Loucy (cell line): ENCODE measurements around the gene GALNT3.

Experiments used
- H2AFZ ChIP-seq: fragments of 200-600 bp; sonication (generic); 2 replicates; pipeline ENCODE4 v1.6.0; 2016; ENCODE audit warnings: antibody characterized with exemption, mild to moderate bottlenecking, low read length, moderate library complexity
- H3F3A ChIP-seq: fragments of 200-600 bp; 2 replicates; pipeline ENCODE4 v1.6.0; 2016; ENCODE audit warnings: antibody characterized with exemption, low read depth, mild to moderate bottlenecking
- H3K27me3 ChIP-seq: fragments of 200-600 bp; sonication (generic); 2 replicates; pipeline ENCODE4 v1.6.1; 2014; ENCODE audit warnings: low read length, mild to moderate bottlenecking; ENCODE audit not compliant: insufficient read depth, poor library complexity, severe bottlenecking
- H3K36me3 ChIP-seq: fragments of 200-600 bp; sonication (generic); 2 replicates; pipeline ENCODE4 v1.6.1; 2016; ENCODE audit warnings: low read length; ENCODE audit not compliant: insufficient read depth
- H3K4me1 ChIP-seq: fragments of 200-600 bp; sonication (generic); 2 replicates; pipeline ENCODE4 v1.5.1; 2014; ENCODE audit warnings: low read length, mild to moderate bottlenecking; ENCODE audit not compliant: insufficient read depth, poor library complexity, severe bottlenecking
- H3K4me2 ChIP-seq: fragments of 200-600 bp; sonication (generic); 2 replicates; pipeline ENCODE4 v1.6.0; 2014; ENCODE audit warnings: antibody characterized with exemption, low read length, low read depth, mild to moderate bottlenecking; ENCODE audit not compliant: poor library complexity, severe bottlenecking
- H3K4me3 ChIP-seq: fragments of 200-600 bp; sonication (generic); 2 replicates; pipeline ENCODE4 v1.5.1; 2014; ENCODE audit warnings: low read length, mild to moderate bottlenecking, mixed read lengths; ENCODE audit not compliant: poor library complexity, severe bottlenecking
- H3K79me2 ChIP-seq: fragments of 200-600 bp; sonication (generic); 2 replicates; pipeline ENCODE4 v1.6.1; 2014; ENCODE audit warnings: low read length; ENCODE audit not compliant: insufficient read depth
- H3K9ac ChIP-seq: fragments of 200-600 bp; sonication (generic); 2 replicates; pipeline ENCODE4 v1.6.0; 2014; ENCODE audit warnings: mild to moderate bottlenecking, low read depth, low read length, moderate library complexity; ENCODE audit not compliant: poor library complexity, severe bottlenecking
- H3K9me2 ChIP-seq: fragments of 200-600 bp; sonication (generic); replicated peaks from 2 replicates; pipeline ENCODE4 v1.6.1; 2016; ENCODE audit warnings: low read depth, low read length, mixed read lengths
- H3K9me3 ChIP-seq: fragments of 200-600 bp; sonication (generic); 2 replicates; pipeline ENCODE4 v1.6.1; 2014; ENCODE audit warnings: mild to moderate bottlenecking, antibody characterized with exemption, low read length, low read depth; ENCODE audit not compliant: insufficient read depth
- H4K20me1 ChIP-seq: fragments of 200-600 bp; sonication (generic); 2 replicates; pipeline ENCODE4 v1.6.0; 2014; ENCODE audit warnings: antibody characterized with exemption, low read length, mild to moderate bottlenecking; ENCODE audit not compliant: insufficient read depth, poor library complexity, severe bottlenecking
- EZH2phosphoT487 ChIP-seq: fragments of 200-600 bp; IDR thresholded peaks from 2 replicates; pipeline ENCODE4 v1.6.1; 2018; ENCODE audit warnings: antibody characterized with exemption, mild to moderate bottlenecking, moderate library complexity, borderline replicate concordance
- TF ChIP-seq, protein P1 (sequence below): fragments of 200-600 bp; sonication (generic); conservative IDR thresholded peaks from 2 replicates; pipeline ENCODE4 v1.5.1; 2014; ENCODE audit warnings: mild to moderate bottlenecking, antibody characterized with exemption, low read length

GALNT3 gene

DNA sequence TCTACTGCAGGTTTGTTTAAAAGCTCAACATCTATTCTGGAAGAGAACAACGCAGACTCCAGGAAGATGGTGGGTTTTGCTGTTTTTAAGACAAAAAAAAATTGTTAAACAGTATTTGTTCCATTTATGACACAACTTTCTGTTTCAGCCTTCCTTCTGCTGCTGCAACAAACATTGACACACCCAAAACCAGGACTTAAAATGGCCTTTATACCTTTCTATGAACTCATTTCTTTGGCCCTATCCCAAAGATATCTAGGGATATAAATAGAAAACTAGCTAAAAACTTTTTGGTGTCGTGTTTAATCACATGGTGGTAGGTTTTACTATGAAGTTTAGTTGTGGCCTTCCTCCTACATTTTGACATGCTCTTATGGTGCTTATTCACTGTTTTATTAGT lies 964 bp upstream of the GALNT3 start:
- Histone ChIP-seq H2AFZ (peak overlapping the region; percentile 28), H3K4me1 (peaks cover 73% of the 10 kb centered on the region), H3K4me2 (peak overlapping the region; percentile 85), H3K36me3 (no peaks in the 10 kb centered on the region), H3K9me3 (no peaks in the 10 kb centered on the region), H3K79me2 (peaks cover 79% of the 10 kb centered on the region), H3K9ac (peak overlapping the region; percentile 81), H3K4me3 (peak overlapping the region; percentile 80), H3K9me2 (no peaks in the 10 kb centered on the region), H3K27me3 (no peaks in the 10 kb centered on the region), H3F3A (no peaks in the 10 kb centered on the region), H4K20me1 (peaks cover 10% of the 10 kb centered on the region)
- TF ChIP-seq EZH2phosphoT487: no peak
- TF ChIP-seq, protein P1, sequence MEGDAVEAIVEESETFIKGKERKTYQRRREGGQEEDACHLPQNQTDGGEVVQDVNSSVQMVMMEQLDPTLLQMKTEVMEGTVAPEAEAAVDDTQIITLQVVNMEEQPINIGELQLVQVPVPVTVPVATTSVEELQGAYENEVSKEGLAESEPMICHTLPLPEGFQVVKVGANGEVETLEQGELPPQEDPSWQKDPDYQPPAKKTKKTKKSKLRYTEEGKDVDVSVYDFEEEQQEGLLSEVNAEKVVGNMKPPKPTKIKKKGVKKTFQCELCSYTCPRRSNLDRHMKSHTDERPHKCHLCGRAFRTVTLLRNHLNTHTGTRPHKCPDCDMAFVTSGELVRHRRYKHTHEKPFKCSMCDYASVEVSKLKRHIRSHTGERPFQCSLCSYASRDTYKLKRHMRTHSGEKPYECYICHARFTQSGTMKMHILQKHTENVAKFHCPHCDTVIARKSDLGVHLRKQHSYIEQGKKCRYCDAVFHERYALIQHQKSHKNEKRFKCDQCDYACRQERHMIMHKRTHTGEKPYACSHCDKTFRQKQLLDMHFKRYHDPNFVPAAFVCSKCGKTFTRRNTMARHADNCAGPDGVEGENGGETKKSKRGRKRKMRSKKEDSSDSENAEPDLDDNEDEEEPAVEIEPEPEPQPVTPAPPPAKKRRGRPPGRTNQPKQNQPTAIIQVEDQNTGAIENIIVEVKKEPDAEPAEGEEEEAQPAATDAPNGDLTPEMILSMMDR: no peak

- Histone ChIP-seq H3F3A (no peaks in the 10 kb centered on the region), H3K9ac (peak overlapping the region; percentile 81), H3K27me3 (no peaks in the 10 kb centered on the region), H3K4me2 (peak overlapping the region; percentile 85), H3K4me3 (peak overlapping the region; percentile 80), H3K36me3 (no peaks in the 10 kb centered on the region), H2AFZ (peak overlapping the region; percentile 48), H3K79me2 (peaks cover 84% of the 10 kb centered on the region), H4K20me1 (peaks cover 10% of the 10 kb centered on the region), H3K9me3 (no peaks in the 10 kb centered on the region), H3K9me2 (no peaks in the 10 kb centered on the region), H3K4me1 (peaks cover 78% of the 10 kb centered on the region)
- TF ChIP-seq, protein P1: 0 out of 2 replicates have a peak, but pooled peaks have one; percentile 11
- TF ChIP-seq EZH2phosphoT487: no peak
Observed at GRCh38 chr2:165794536-165794928, 485 bp upstream of the GALNT3 start.

GRCh38 chr2:165793161-165793778 lies 777 bp downstream of the GALNT3 start:
- Histone ChIP-seq H3K4me3 (peak overlapping the region; percentile 80), H3K27me3 (no peaks in the 10 kb centered on the region), H3K4me1 (peaks cover 89% of the 10 kb centered on the region), H3K9ac (peak overlapping the region; percentile 81), H3K36me3 (no peaks in the 10 kb centered on the region), H4K20me1 (peaks cover 10% of the 10 kb centered on the region), H3K79me2 (peaks cover 96% of the 10 kb centered on the region), H2AFZ (no peak overlapping the region), H3K9me3 (no peaks in the 10 kb centered on the region), H3K9me2 (no peaks in the 10 kb centered on the region), H3K4me2 (peak overlapping the region; percentile 85), H3F3A (no peaks in the 10 kb centered on the region)
- no peak for TF ChIP-seq EZH2phosphoT487
- TF ChIP-seq, protein P1: no peak
